GM10248 (cell line): ENCODE measurements around the gene BTLA.
"Not testable (repeated sequence)": the region's sequence is repeated elsewhere in the genome, so short reads cannot be mapped to it uniquely, and the experiment has no call there.

ENCODE experiments used
- CTCF ChIA-PET: fragments of 300-600 bp; sonication (Branson Sonifier 250); formaldehyde crosslinking; extraction: SDS; loops from one replicate; lab custom pipeline; 2021; ENCODE audit warnings: antibody characterized with exemption; lab: Yijun Ruan, JAX
- POLR2A ChIA-PET: fragments of 350-650 bp; sonication (Branson Sonifier 250); formaldehyde crosslinking; extraction: SDS; loops from one replicate; lab custom pipeline; 2020; ENCODE audit warnings: antibody characterized with exemption; lab: Yijun Ruan, JAX
- DNase-seq: peaks from one replicate; pipeline ENCODE4 v3.0.0; 2012; ENCODE audit errors: extremely low spot score
- TF ChIP-seq, protein P1 (sequence below): IDR thresholded peaks from 2 replicates; pipeline ENCODE4 v1.5.1; 2012; ENCODE audit warnings: mild to moderate bottlenecking, low read depth; ENCODE audit errors: extremely low read depth, missing control alignments, control extremely low read depth

The BTLA gene

DNA sequence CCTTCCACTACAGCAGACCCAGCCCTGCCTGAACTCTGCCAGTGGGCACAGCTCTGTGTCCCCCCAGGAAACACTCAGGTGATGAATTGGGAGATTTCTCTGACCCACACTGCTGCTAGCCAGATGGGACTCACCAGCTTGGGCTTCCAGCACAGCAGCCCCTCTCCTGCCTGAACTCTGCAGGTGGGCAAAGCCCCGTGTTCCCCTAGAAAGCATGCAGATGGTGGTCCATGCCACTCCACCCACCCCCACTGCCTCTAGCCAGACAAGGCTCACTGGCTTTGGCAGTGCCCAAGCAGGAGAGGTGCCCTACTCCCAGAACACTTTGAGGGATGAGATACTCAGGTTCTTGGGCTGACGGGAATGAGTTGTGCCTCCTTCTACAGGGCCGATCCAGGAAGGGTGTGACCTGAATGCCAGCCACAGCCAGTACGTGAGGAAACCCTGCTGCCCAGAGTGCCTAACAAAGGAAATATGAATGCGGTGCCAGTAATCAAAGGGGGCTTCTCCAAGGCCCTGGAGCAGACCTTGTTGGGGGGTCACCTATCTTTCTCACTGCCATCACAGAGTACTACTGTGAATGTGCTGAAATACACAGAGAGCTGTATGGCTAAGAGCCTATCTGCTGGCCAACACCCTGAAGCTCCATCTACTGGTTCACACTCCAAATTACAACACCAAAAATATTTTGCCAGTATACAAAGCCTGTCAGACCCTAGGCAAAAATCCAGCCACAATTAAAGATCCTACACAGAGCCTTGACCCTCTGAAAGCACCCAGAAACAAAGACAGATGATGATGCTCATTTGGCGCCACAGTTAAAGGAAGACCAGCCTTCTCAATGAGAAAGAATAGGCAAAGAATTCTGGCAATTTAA is 61.9 kb downstream of the BTLA start:
- DNase-seq: peak; percentile 35
- TF ChIP-seq, protein P1, sequence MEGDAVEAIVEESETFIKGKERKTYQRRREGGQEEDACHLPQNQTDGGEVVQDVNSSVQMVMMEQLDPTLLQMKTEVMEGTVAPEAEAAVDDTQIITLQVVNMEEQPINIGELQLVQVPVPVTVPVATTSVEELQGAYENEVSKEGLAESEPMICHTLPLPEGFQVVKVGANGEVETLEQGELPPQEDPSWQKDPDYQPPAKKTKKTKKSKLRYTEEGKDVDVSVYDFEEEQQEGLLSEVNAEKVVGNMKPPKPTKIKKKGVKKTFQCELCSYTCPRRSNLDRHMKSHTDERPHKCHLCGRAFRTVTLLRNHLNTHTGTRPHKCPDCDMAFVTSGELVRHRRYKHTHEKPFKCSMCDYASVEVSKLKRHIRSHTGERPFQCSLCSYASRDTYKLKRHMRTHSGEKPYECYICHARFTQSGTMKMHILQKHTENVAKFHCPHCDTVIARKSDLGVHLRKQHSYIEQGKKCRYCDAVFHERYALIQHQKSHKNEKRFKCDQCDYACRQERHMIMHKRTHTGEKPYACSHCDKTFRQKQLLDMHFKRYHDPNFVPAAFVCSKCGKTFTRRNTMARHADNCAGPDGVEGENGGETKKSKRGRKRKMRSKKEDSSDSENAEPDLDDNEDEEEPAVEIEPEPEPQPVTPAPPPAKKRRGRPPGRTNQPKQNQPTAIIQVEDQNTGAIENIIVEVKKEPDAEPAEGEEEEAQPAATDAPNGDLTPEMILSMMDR: peak; percentile 12
- CTCF ChIA-PET: interaction anchor here (1.0 to 2.0 kb wide), 16 partner anchors 8 to 310 kb away, joined by 3 to 7 read pairs (median 4); partner anchors contain the start of gene SLC9C1
- POLR2A ChIA-PET: no interaction called here

DNA sequence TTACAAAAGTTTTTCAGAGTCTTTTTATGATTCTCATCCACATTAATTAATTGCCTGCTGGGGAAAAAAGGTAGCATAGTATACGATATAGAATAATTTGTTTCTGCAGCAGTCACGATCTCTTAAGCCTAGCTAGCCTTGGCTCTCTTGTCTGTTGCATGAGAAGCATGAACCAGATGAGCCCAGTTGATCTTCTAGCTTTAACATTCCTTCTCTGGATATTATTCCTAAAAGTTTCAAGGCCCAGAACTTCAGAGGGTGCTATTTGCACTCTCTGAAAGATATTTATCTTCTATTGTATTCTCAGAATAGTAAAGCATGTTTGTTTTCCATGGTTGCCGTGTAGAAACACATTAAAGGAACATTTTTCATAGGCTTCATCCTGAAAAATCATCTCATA is 69.3 kb downstream of the BTLA start:
- POLR2A ChIA-PET: no interaction called here
- CTCF ChIA-PET: interaction anchor here (1.2 kb wide), 1 partner anchor 10 kb away, joined by 3 read pairs; no protein-coding TSS in a partner anchor
- no peak for DNase-seq
- TF ChIP-seq, protein P1: no peak

DNA sequence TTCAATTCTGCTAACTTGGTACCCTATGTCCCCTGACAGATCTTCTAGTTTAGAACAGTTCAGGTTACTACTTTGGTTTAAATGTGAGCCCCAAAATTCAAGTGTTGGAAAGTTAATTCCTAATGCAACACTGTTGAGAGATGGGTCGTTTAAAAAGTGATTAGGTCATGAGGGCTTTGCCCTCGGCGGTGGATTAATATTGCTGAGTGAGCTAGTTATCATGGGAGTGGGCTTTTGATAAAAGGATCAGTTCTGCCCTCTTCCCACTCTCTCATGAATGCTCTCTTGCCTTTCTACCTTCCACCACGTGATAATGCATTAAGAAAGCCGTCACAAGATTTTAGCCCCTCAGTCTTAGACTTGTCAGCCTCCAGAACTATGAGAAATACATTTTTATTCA is 72.1 kb downstream of the BTLA start:
- TF ChIP-seq, protein P1: no peak
- no peak for DNase-seq
- POLR2A ChIA-PET: no interaction called here
- CTCF ChIA-PET: no interaction called here

DNA sequence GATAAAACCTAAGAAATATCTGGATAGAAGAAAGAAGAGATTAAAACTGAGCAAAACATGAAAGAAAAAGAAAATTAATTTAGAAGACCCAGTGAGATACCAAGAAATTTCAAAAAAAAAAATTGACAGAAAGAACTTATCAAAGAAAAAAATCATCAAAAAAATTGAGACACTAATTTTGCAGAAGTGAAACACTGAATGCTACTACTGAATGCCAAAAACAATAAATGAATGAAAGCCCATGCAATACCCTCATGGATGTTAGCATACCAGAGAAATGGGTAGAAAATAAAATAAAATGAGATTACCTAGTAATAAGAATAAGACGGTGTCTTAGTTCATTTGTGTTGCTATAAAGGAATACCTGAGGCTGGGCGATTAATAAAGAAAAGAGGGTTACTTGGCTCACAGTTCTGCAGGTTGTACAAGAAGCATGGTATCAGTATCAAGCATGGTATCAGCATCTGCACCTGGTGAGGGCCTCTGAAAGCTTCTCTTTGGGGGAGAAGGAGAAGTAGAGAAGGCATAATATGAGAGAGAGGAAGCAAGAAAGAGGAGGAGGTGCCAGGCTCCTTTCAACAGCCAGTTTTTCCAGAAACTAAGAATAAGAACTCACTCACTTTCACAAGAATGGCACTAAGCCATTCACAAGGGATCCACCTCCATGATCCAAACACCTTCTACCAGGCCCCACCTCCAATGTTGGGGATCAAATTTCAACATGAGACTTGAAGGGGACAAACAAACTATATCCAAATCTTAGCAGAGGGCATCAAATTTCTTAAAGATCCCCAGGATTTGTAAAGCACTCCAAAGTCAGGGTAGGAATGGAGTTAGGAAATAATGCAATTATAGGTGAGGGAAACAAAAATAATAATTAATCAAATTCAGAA is 73.2 kb downstream of the BTLA start:
- TF ChIP-seq, protein P1: no peak
- DNase-seq: no peak
- POLR2A ChIA-PET: no interaction called here
- CTCF ChIA-PET: interaction anchor here (2.2 kb wide), 1 partner anchor 20 kb away, joined by 5 read pairs; no protein-coding TSS in a partner anchor

DNA sequence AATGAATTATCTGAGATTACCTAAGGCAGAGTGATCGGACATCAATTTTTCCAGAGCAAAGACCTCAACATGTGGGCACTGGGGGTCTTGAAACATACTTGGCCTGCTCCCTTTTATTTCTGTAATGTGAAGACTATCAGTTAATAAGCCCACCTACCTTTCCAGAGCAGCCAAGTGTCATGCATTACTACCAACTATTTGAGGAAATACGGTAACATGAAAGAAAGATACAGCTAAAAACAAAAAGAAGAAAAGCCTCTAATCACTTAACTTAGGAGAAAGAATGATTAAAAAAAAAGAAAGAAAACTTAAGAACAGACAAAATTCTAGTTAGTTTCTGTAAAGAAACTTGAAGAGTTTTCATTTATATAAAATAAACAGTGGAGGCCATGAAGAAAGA is 73.9 kb downstream of the BTLA start:
- no peak for DNase-seq
- ChIA-PET POLR2A (no interaction called here), CTCF (interaction anchor here (1.7 to 2.2 kb wide), 2 partner anchors 11 to 20 kb away, joined by 5 read pairs; no protein-coding TSS in a partner anchor)
- TF ChIP-seq, protein P1: no peak

DNA sequence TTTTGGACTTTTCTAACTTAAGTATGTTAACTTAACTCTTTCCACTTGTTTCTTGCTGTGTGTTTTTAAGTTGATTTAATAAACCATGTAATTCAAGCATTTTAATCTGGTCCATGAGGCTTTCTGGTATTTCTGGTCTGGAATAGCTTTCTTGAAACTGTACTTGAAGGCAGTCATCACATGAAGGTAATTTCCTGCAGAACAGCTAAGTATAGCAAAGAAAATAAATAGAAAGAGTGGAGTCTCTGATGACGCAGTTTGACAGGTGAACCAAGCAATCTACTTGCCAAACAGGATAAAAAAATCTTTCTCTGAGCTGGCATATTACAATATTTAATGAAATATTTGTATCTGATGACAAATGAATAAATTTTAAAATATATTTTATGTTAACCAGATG is 74.9 kb downstream of the BTLA start:
- TF ChIP-seq, protein P1: no peak
- no peak for DNase-seq
- ChIA-PET CTCF (interaction anchor here (1.2 to 2.2 kb wide), 5 partner anchors 10 to 21 kb away, joined by 4 to 6 read pairs (median 5); no protein-coding TSS in a partner anchor), POLR2A (no interaction called here)

DNA sequence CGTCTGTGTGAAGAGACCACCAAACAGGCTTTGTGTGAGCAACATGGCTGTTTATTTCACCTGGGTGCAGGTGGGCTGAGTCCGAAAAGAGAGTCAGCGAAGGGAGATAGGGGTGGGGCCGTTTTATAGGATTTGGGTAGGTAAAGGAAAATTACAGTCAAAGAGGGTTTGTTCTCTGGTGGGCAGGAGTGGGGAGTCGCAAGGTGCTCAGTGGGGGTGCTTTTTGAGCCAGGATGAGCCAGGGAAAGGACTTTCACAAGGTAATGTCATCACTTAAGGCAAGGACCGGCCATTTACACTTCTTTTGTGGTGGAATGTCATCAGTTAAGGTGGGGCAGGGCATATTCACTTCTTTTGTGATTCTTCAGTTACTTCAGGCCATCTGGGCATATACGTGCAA is 76.4 kb downstream of the BTLA start:
- POLR2A ChIA-PET, CTCF ChIA-PET, DNase-seq: not testable (repeated sequence)

DNA sequence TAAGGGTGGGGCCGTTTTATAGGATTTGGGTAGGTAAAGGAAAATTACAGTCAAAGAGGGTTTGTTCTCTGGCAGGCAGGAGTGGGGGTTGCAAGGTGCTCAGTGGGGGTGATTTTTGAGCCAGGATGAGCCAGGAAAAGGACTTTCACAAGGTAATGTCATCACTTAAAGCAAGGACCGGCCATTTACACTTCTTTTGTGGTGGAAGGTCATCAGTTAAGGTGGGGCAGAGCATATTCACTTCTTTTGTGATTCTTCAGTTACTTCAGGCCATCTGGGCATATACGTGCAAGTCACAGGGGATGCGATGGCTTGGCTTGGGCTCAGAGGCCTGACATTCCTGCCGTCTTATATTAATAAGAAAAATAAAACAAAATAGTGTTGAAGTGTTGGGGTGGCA is 80.7 kb downstream of the BTLA start:
- DNase-seq, POLR2A ChIA-PET, CTCF ChIA-PET: not testable (repeated sequence)
